Measurements from ENCODE around the gene MB21D2.

DNA sequence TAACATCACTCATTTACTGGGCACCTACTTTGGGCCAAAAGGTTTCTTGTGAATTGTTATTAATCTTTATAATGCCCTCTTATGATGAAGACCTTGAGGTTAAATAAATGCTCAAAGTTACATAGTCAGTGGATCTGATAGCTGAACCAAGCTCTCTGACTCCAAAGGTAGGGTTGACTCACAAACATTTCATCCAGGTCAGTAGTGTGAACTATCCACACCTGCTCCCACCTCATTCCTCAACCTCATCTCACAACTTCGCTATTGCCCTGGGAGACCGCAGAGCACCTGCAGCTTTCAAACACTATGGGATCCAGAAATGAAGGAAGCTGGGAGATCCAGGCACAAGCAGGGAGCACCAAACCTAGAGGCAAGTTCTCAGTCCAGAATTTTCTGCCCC lies 96.5 kb downstream of the MB21D2 start:
- TF ChIP-seq, protein P1, sequence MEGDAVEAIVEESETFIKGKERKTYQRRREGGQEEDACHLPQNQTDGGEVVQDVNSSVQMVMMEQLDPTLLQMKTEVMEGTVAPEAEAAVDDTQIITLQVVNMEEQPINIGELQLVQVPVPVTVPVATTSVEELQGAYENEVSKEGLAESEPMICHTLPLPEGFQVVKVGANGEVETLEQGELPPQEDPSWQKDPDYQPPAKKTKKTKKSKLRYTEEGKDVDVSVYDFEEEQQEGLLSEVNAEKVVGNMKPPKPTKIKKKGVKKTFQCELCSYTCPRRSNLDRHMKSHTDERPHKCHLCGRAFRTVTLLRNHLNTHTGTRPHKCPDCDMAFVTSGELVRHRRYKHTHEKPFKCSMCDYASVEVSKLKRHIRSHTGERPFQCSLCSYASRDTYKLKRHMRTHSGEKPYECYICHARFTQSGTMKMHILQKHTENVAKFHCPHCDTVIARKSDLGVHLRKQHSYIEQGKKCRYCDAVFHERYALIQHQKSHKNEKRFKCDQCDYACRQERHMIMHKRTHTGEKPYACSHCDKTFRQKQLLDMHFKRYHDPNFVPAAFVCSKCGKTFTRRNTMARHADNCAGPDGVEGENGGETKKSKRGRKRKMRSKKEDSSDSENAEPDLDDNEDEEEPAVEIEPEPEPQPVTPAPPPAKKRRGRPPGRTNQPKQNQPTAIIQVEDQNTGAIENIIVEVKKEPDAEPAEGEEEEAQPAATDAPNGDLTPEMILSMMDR (IDR thresholded peaks at IDR 0.05 in 8 of 11, conservative IDR thresholded peaks at IDR 0.05 in 3 of 11), result no peak
- TF ChIP-seq POLR2AphosphoS5 (IDR thresholded peaks at IDR 0.05), result no peak
